ENCODE data around the gene CYP27B1. TPM values are rescaled to one million over a fixed set of nuclear protein-coding genes. Genes with fewer than 3 reads are reported as not detected.

CYP27B1 gene, protein sequence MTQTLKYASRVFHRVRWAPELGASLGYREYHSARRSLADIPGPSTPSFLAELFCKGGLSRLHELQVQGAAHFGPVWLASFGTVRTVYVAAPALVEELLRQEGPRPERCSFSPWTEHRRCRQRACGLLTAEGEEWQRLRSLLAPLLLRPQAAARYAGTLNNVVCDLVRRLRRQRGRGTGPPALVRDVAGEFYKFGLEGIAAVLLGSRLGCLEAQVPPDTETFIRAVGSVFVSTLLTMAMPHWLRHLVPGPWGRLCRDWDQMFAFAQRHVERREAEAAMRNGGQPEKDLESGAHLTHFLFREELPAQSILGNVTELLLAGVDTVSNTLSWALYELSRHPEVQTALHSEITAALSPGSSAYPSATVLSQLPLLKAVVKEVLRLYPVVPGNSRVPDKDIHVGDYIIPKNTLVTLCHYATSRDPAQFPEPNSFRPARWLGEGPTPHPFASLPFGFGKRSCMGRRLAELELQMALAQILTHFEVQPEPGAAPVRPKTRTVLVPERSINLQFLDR
- 1 to 10 TPM in 1 of 2 donors, under 1 TPM in 1; 0.81 to 2.2 TPM for total RNA-seq

DNA sequence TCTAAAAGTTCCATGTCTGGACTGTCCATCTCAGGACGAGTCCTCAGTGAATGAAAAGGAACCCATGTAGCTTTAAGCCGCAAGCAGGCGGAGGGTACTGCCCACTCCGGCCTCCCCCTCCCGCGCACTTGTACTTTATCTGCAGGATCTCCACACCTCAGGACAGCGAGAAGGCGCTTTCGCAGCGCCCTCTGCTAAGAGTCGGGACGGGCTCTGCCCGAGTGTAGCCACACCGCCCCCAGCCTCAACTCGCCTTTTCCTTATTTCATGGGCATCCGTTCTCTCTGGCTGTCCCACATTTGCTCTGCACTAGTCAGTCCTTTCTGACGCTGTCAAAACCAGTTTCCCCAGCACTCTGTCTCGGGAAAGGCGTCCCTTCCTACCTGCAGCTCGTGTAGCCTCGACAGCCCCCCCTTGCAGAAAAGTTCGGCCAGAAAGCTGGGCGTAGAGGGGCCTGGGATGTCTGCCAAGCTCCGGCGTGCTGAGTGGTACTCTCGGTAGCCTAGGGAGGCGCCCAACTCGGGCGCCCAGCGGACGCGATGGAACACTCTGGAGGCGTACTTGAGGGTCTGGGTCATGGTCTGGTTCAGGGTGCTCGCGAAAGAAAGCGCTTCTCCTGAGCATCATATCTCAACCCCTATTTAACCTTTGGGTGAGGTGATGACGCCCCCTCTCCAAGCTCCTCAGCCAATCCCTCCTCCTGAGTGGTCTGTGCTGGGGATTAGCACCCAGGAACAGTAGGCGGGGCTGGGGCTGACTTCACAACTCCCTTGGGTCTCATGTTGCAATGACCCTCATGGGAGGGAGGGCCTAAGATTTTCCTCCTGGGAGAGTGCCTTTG is at the start of gene CYP27B1:
TSS of gene CYP27B1 (minus strand) at position 615 of the 841 bp plus-strand sequence. CDS start at position 578, 37 bp downstream.
- H3K4me1 ChIP-seq (ENCODE audit: control insufficient read depth in 1 of 2, low read depth in 2 of 2): peaks cover 15 to 40% of the 10 kb centered on the region in 2 donors
- ATAC-seq (ENCODE audit: insufficient number of reproducible peaks, low FRiP score, low read depth): no peak
- H3K27me3 ChIP-seq (replicated peaks; ENCODE audit: insufficient read depth): no peaks in the 10 kb centered on the region
- TF ChIP-seq, protein P1, sequence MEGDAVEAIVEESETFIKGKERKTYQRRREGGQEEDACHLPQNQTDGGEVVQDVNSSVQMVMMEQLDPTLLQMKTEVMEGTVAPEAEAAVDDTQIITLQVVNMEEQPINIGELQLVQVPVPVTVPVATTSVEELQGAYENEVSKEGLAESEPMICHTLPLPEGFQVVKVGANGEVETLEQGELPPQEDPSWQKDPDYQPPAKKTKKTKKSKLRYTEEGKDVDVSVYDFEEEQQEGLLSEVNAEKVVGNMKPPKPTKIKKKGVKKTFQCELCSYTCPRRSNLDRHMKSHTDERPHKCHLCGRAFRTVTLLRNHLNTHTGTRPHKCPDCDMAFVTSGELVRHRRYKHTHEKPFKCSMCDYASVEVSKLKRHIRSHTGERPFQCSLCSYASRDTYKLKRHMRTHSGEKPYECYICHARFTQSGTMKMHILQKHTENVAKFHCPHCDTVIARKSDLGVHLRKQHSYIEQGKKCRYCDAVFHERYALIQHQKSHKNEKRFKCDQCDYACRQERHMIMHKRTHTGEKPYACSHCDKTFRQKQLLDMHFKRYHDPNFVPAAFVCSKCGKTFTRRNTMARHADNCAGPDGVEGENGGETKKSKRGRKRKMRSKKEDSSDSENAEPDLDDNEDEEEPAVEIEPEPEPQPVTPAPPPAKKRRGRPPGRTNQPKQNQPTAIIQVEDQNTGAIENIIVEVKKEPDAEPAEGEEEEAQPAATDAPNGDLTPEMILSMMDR (IDR thresholded peaks at IDR 0.05): no peak
- H3K4me3 ChIP-seq: peak within 1 kb of the TSS; percentile 68
- H3K9me3 ChIP-seq: no peaks in the 10 kb centered on the region
- DNase-seq (ENCODE audit: low spot score): no peak
- no peaks in the 10 kb centered on the region for H3K36me3 ChIP-seq
- no peak within 1 kb of the TSS for H3K27ac ChIP-seq

DNA sequence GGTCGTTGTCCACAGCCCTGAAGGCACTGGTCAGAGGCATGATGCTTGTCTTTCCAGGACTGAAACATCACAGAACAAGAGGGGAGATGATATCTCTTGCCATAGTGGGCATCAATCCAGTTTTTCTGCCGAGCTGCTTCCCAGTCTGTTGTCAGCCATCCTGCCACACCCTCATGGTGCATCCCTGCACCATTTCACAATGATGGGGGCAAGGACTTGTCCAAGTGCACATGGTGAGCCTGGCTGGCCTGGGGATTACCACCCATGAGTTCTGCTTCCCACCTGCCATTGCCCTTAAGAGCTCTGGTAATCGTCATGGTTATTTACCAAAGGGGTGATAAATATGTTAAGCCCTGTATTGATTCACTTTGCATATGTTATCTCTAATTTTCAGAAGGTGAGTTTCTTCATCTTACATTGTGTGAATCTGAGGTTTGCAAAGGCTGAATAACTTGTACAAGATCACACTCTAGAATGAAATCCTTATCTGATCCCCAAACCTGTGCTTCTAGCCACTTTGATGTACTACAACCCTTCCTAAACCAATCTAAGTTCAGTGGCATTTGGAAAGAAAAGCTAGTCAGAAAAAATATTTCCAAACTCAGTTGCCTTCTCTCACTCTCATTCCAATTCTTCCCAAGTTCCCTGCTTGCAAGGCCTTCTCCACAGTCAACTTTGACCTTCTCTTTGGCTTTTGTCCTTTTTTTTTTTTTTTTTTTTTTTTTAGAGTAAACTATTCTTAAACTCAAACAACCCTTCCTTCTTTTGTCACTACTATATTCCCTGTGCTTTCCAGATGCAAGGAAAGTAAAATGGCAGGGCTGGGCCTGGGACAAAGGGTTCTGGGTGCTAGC is 49.4 kb upstream of the CYP27B1 start:
- H3K4me3 ChIP-seq: no peak overlapping the region
- H3K36me3 ChIP-seq: peaks cover 16% of the 10 kb centered on the region
- peaks cover 7 to 38% of the 10 kb centered on the region in 2 donors for H3K4me1 ChIP-seq (ENCODE audit: control insufficient read depth in 1 of 2, low read depth in 2 of 2)
- peak overlapping the region; percentile 17 to 41 for H3K27ac ChIP-seq
- H3K27me3 ChIP-seq (replicated peaks; ENCODE audit: insufficient read depth): no peaks in the 10 kb centered on the region
- DNase-seq (ENCODE audit: low spot score) (no peak), ATAC-seq (ENCODE audit: insufficient number of reproducible peaks, low FRiP score, low read depth) (no peak)
- no peaks in the 10 kb centered on the region for H3K9me3 ChIP-seq
- TF ChIP-seq, protein P1 (IDR thresholded peaks at IDR 0.05): no peak

DNA sequence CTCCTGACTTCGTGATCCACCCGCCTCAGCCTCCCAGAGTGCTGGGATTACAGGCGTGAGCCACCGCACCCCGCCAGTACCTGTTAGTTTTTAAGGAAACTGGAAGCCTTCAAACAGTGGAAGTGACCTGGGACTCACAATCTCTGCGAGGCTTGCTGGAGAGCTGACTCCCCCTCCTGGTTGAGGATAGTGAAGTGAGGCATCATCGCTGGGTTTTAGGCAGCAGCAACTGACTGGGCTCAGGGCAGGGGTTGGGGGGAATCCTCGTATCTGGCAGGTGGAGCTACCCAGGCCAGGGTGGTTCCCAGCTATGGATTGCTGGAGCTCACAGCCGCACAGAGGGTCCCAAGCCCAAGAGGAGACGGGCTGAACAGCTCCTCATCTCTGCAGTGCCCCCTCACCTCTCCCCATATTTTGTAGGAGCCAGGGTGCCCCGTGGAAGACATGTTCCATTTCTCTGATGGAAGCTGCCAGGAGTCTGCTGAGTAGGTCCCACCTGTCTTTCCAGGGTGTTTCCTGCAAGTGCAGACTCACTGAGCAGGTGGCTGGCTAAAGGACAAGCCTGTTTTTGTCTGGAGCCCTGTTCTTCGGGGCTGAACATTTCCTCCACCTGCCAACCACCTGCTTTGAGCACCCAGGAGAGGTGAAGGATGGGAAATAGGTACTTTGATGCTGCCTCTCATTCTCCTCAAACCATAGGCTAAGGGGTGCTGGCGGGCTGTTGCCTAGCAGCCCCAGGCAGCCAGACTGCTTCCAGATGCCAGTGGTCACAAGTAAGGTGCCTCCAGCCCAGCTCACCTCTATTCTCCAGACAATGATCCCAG is 48.5 kb upstream of the CYP27B1 start:
- Histone ChIP-seq H3K36me3 (peaks cover 18% of the 10 kb centered on the region), H3K27me3 (replicated peaks; ENCODE audit: insufficient read depth) (no peaks in the 10 kb centered on the region), H3K9me3 (no peaks in the 10 kb centered on the region), H3K27ac (no peak overlapping the region), H3K4me3 (no peak overlapping the region), H3K4me1 (ENCODE audit: control insufficient read depth in 1 of 2, low read depth in 2 of 2) (peaks cover 7 to 38% of the 10 kb centered on the region in 2 donors)
- TF ChIP-seq, protein P1 (IDR thresholded peaks at IDR 0.05): no peak
- ATAC-seq (ENCODE audit: insufficient number of reproducible peaks, low FRiP score, low read depth): no peak
- no peak for DNase-seq (ENCODE audit: low spot score)

DNA sequence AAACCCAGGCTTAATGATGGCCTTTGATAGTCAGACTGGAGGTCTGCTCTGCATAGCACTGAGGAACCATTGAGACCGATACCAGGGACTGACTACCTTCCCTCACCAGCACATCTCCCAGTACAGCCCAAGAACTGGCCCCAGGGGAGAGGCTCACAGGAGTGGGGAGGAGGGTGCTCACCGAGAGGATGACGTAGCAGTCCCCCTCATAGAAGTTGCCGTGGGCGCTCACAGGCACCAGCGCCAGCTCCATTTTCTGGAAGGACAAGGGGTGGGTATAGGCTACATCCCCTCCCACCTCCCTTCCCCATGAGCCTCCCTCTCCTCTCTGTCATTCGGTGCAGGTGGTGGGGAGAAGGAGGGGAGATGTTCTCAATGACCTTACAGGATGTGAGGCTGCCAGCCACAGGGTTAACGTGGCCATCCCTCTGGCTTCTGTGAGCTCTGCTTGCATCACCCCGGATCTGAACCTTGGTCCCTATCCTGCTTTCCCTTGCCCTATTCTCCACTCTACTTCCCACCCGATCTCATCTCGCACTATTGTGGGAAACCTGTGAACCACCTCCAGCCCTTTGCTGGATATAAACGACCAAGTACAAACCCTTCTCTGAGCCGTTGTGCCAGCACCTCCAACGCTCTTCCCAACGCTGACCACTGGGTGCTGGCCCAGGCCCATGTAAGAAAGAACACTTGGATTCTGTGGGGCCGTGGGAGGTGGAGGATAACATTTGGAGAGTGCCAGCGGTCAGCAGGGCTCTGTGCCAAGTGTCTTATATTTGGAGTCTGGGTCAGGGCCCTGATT is 47.3 kb upstream of the CYP27B1 start:
- H3K27ac ChIP-seq: no peak overlapping the region
- DNase-seq (ENCODE audit: low spot score): no peak
- TF ChIP-seq, protein P1 (IDR thresholded peaks at IDR 0.05): peak; percentile 19
- peaks cover 28% of the 10 kb centered on the region for H3K36me3 ChIP-seq
- ATAC-seq (ENCODE audit: insufficient number of reproducible peaks, low FRiP score, low read depth): no peak
- peaks cover 7 to 38% of the 10 kb centered on the region in 2 donors for H3K4me1 ChIP-seq (ENCODE audit: control insufficient read depth in 1 of 2, low read depth in 2 of 2)
- H3K4me3 ChIP-seq: no peak overlapping the region
- H3K27me3 ChIP-seq (replicated peaks; ENCODE audit: insufficient read depth): no peaks in the 10 kb centered on the region
- H3K9me3 ChIP-seq: no peaks in the 10 kb centered on the region

All from thoracic aorta (tissue), 2 donors.